GM12801 (cell line): Measurements from ENCODE around the gene PIK3CD.

Experiments
- CTCF ChIP-seq: IDR thresholded peaks from one replicate; pipeline ENCODE4 v1.5.1; 2011; ENCODE audit warnings: control low read depth; ENCODE audit not compliant: insufficient read length; ENCODE audit errors: extremely low read depth

The PIK3CD gene

GRCh38 chr1:9760824-9761223 is 109.3 kb downstream of the PIK3CD start:
- no peak for TF ChIP-seq CTCF

- no peak for TF ChIP-seq CTCF
Observed at GRCh38 chr1:9761855-9762254, 110.3 kb downstream of the PIK3CD start.

- TF ChIP-seq CTCF: no peak
Observed at GRCh38 chr1:9763914-9764313, 112.4 kb downstream of the PIK3CD start.

- TF ChIP-seq CTCF: no peak
Observed at GRCh38 chr1:9764550-9764949, 113.0 kb downstream of the PIK3CD start.

GRCh38 chr1:9766759-9767442 is 115.4 kb downstream of the PIK3CD start:
- TF ChIP-seq CTCF: no peak

GRCh38 chr1:9767964-9768668 is 116.6 kb downstream of the PIK3CD start:
- TF ChIP-seq CTCF: no peak

GRCh38 chr1:9768983-9769382 is 117.5 kb downstream of the PIK3CD start:
- no peak for TF ChIP-seq CTCF
